DND-41 (cell line): Measurements from ENCODE around the gene FOXP1.
A peak's percentile ranks its signal among the peaks of the same experiment; 100 is the strongest.

Experiments
- ATAC-seq: fragments of 200-7000 bp; cut with Tn5 transposase; 3 replicates; pipeline ENCODE4 v1.9.1; 2021; ENCODE audit warnings: low read depth; ENCODE audit not compliant: insufficient read depth
- DNase-seq: peaks from one replicate; pipeline ENCODE4 v3.0.0-alpha.2; 2020
- H2AFZ ChIP-seq: 2 replicates; pipeline ENCODE4 v1.6.0; 2012; ENCODE audit warnings: low read depth, low read length
- H3K27ac ChIP-seq: 2 replicates; pipeline ENCODE4 v1.5.1; 2012; ENCODE audit warnings: low read length, inconsistent platforms
- H3K27me3 ChIP-seq: fragments of 200-600 bp; sonication (generic); 2 replicates; pipeline ENCODE4 v1.6.0; 2012; ENCODE audit warnings: low read length, mild to moderate bottlenecking, inconsistent platforms; ENCODE audit not compliant: insufficient read depth, poor library complexity
- H3K36me3 ChIP-seq: 2 replicates; pipeline ENCODE4 v1.5.1; 2012; ENCODE audit warnings: low read length, inconsistent platforms; ENCODE audit not compliant: insufficient read depth
- H3K4me1 ChIP-seq: 2 replicates; pipeline ENCODE4 v1.5.1; 2012; ENCODE audit warnings: mild to moderate bottlenecking, low read length; ENCODE audit not compliant: insufficient read depth
- H3K4me2 ChIP-seq: 2 replicates; pipeline ENCODE4 v1.6.0; 2012; ENCODE audit warnings: mild to moderate bottlenecking, moderate library complexity, low read length, inconsistent platforms; ENCODE audit not compliant: insufficient read depth
- H3K4me3 ChIP-seq, 2 experiments: fragments of 200-600 bp in 1 of 2; shearing (Covaris generic) in 1 of 2; 2 replicates each; pipeline ENCODE4 v1.5.1; 2012 to 2016; ENCODE audit warnings: inconsistent platforms in 2 of 2, low read length in 2 of 2, mild to moderate bottlenecking in 2 of 2, low read depth in 1 of 2, moderate library complexity in 1 of 2
- H3K79me2 ChIP-seq: 2 replicates; pipeline ENCODE4 v1.6.0; 2012; ENCODE audit warnings: low read length, inconsistent platforms; ENCODE audit not compliant: insufficient read depth
- H3K9ac ChIP-seq: 2 replicates; pipeline ENCODE4 v1.6.0; 2012; ENCODE audit warnings: low read depth, mild to moderate bottlenecking, inconsistent platforms, low read length, moderate library complexity
- H3K9me3 ChIP-seq: 2 replicates; pipeline ENCODE4 v1.5.1; 2012; ENCODE audit warnings: low read length, moderate library complexity, mild to moderate bottlenecking, inconsistent platforms; ENCODE audit not compliant: insufficient read depth, severe bottlenecking
- H4K20me1 ChIP-seq: 2 replicates; pipeline ENCODE4 v1.6.0; 2012; ENCODE audit warnings: low read length; ENCODE audit not compliant: insufficient read depth
- EZH2 ChIP-seq: IDR thresholded peaks from 3 replicates; pipeline ENCODE4 v1.6.1; 2012; ENCODE audit warnings: borderline replicate concordance, low read depth, mild to moderate bottlenecking, moderate library complexity, low read length, inconsistent platforms; ENCODE audit not compliant: severe bottlenecking
- TF ChIP-seq, protein P1 (sequence below): IDR thresholded peaks from 2 replicates; pipeline ENCODE4 v1.5.1; 2012; ENCODE audit warnings: borderline replicate concordance, low read length, moderate library complexity, mild to moderate bottlenecking; ENCODE audit not compliant: poor library complexity, severe bottlenecking; ENCODE audit errors: extremely low read depth

FOXP1 gene

DNA sequence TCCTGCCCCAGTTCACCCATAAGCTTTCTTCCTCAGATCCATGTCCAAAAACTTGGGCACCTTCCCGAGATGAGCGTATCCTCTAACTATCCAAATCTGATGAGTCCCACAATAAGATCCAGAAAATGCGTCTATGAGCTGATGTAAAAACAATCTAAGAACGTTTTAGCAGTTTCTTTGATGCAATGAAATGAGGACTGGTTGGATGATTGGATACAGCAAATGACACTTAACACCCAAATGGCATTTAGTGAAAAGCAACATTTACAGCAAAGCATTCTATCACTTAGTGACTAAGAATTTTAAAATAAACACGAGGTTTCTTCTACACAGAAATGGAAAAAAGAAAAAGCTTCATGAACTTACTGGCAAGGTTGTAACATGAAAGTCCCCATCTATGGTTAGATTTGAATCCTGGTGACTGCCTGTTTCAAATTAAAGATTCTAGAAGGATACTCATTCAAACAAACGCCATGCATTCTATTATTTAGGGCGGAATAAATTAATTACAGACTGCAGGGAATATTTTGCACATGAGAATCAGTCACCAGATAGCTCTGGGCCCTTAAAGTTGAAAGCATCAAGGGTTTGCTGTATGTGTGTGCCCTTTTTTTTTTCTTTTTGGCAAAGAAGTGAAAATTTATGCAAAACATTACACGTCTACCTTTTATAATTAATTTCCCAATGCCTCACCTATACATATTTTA lies 598.6 kb downstream of the FOXP1 start:
- no peak overlapping the region for H3K27ac ChIP-seq
- H3K79me2 ChIP-seq: peaks cover 8% of the 10 kb centered on the region; the same call in 1 of the 2 replicates
- H3K36me3 ChIP-seq: peaks cover 74% of the 10 kb centered on the region
- H3K4me2 ChIP-seq: no peak overlapping the region
- DNase-seq: no peak
- no peaks in the 10 kb centered on the region for H3K27me3 ChIP-seq
- H3K9me3 ChIP-seq: no peaks in the 10 kb centered on the region
- ATAC-seq: no peak
- no peak overlapping the region for H3K4me3 ChIP-seq
- H3K9ac ChIP-seq: no peak overlapping the region
- H4K20me1 ChIP-seq: no peaks in the 10 kb centered on the region
- peaks cover 13% of the 10 kb centered on the region for H3K4me1 ChIP-seq
- TF ChIP-seq, protein P1, sequence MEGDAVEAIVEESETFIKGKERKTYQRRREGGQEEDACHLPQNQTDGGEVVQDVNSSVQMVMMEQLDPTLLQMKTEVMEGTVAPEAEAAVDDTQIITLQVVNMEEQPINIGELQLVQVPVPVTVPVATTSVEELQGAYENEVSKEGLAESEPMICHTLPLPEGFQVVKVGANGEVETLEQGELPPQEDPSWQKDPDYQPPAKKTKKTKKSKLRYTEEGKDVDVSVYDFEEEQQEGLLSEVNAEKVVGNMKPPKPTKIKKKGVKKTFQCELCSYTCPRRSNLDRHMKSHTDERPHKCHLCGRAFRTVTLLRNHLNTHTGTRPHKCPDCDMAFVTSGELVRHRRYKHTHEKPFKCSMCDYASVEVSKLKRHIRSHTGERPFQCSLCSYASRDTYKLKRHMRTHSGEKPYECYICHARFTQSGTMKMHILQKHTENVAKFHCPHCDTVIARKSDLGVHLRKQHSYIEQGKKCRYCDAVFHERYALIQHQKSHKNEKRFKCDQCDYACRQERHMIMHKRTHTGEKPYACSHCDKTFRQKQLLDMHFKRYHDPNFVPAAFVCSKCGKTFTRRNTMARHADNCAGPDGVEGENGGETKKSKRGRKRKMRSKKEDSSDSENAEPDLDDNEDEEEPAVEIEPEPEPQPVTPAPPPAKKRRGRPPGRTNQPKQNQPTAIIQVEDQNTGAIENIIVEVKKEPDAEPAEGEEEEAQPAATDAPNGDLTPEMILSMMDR: no peak
- no peak for TF ChIP-seq EZH2
- no peak overlapping the region for H2AFZ ChIP-seq

DNA sequence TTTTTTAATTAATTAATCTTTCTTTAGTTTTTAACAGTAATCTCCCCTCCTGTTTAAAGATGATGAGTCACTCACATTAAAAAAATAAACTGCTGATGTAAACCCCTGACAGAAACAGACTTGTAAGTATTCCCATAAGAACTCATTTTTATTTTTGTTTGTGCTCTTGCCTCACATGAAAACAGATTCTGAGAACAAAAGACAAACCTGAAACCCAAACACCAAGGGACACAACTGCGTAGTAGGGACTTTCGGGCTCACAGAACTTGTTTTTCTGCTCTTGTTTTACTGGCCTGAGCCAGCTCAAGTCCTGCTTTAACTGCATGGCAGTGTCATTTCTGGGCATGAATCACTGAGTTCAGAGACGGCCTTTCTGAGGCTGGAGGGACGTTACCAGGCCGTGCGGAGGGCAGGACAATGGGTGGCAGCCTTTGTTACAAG lies 600.8 kb downstream of the FOXP1 start:
- TF ChIP-seq, protein P1: no peak
- TF ChIP-seq EZH2: no peak
- DNase-seq (no peak), ATAC-seq (no peak)
- Histone ChIP-seq H3K4me3 (no peak overlapping the region), H2AFZ (no peak overlapping the region), H4K20me1 (no peaks in the 10 kb centered on the region), H3K9ac (no peak overlapping the region), H3K36me3 (peaks cover 82% of the 10 kb centered on the region), H3K27ac (peak overlapping the region; percentile 64; the same call in 1 of the 2 replicates), H3K4me1 (peaks cover 3% of the 10 kb centered on the region; the same call in 1 of the 2 replicates), H3K4me2 (no peak overlapping the region), H3K27me3 (no peaks in the 10 kb centered on the region), H3K9me3 (no peaks in the 10 kb centered on the region), H3K79me2 (peaks cover 8% of the 10 kb centered on the region; the same call in 1 of the 2 replicates)

DNA sequence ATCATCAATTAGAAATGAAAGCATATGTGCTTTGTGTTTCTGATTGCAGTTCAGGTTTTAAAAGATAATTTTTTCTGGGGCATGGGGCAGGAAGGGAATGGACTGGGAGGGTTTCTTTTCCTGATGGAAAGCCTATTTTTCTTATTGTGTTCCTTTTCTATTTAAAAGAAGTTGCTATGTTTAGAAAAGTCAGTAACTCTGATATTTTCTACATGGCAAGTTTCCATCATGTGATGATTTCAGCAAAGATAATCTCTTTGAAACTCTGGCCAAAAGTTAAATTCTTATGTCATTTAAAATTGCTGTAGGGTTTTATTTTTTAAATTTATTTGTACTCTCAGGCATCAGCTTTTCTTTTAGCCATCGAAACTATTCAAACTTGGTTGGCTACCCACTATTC lies 601.2 kb downstream of the FOXP1 start:
- Histone ChIP-seq H3K9me3 (no peaks in the 10 kb centered on the region), H3K4me1 (peaks cover 3% of the 10 kb centered on the region; the same call in 1 of the 2 replicates), H3K36me3 (peaks cover 82% of the 10 kb centered on the region), H4K20me1 (no peaks in the 10 kb centered on the region), H3K27me3 (no peaks in the 10 kb centered on the region), H3K79me2 (peaks cover 8% of the 10 kb centered on the region; the same call in 1 of the 2 replicates), H3K4me3 (no peak overlapping the region), H3K27ac (no peak overlapping the region), H2AFZ (no peak overlapping the region), H3K4me2 (no peak overlapping the region), H3K9ac (no peak overlapping the region)
- ATAC-seq: no peak
- no peak for DNase-seq
- no peak for TF ChIP-seq EZH2
- TF ChIP-seq, protein P1: no peak
